AG09319 (cell line): ENCODE results near the gene LUZP1.

Source experiments
- DNase-seq: peaks from one replicate; pipeline ENCODE4 v3.0.0-alpha.2; 2010; ENCODE audit warnings: low read depth; ENCODE audit errors: extremely low read depth
- CTCF ChIP-seq: IDR thresholded peaks from 2 replicates; pipeline ENCODE4 v1.5.1; 2011; ENCODE audit warnings: low read depth, mild to moderate bottlenecking, inconsistent platforms, low read length, moderate library complexity

The LUZP1 gene

GRCh38 chr1:23185381-23185780, 16.7 kb upstream of the LUZP1 start:
- no peak for TF ChIP-seq CTCF

GRCh38 chr1:23184212-23184934, 15.7 kb upstream of the LUZP1 start:
- no peak for DNase-seq
- TF ChIP-seq CTCF: peak; percentile 54

More at GRCh38 chr1:23185381-23185780, 16.7 kb upstream of the LUZP1 start:
- DNase-seq: no peak

- DNase-seq: no peak
- no peak for TF ChIP-seq CTCF
Measured at GRCh38 chr1:23179862-23180261, 11.2 kb upstream of the LUZP1 start.

- TF ChIP-seq CTCF: peak; percentile 12
- DNase-seq: no peak
Measured at GRCh38 chr1:23178950-23179349, 10.3 kb upstream of the LUZP1 start.

GRCh38 chr1:23178414-23178813, 9.8 kb upstream of the LUZP1 start:
- DNase-seq: no peak
- no peak for TF ChIP-seq CTCF

GRCh38 chr1:23177438-23178380, 9.1 kb upstream of the LUZP1 start:
- TF ChIP-seq CTCF: no peak
- no peak for DNase-seq

GRCh38 chr1:23177031-23177430, 8.4 kb upstream of the LUZP1 start:
- no peak for TF ChIP-seq CTCF
- DNase-seq: no peak
